ENCODE results near the gene TMEM200A.

TMEM200A gene

GRCh38 chr6:130421585-130421984, 55.8 kb downstream of the TMEM200A start:
- no peak for TF ChIP-seq CTCF (IDR thresholded peaks at IDR 0.05; ENCODE audit: low read depth, low read length)
- no peak overlapping the region for H3K4me3 ChIP-seq (ENCODE audit: low read depth, low read length)

GRCh38 chr6:130423044-130423443, 57.2 kb downstream of the TMEM200A start:
- no peak for TF ChIP-seq CTCF (IDR thresholded peaks at IDR 0.05; ENCODE audit: low read depth, low read length)

GRCh38 chr6:130424710-130425109, 58.9 kb downstream of the TMEM200A start:
- no peak for TF ChIP-seq CTCF (IDR thresholded peaks at IDR 0.05; ENCODE audit: low read depth, low read length)
- no peak overlapping the region for H3K4me3 ChIP-seq (ENCODE audit: low read depth, low read length)

More at GRCh38 chr6:130423044-130423443, 57.2 kb downstream of the TMEM200A start:
- no peak overlapping the region for H3K4me3 ChIP-seq (ENCODE audit: low read depth, low read length)

- no peak for TF ChIP-seq CTCF (IDR thresholded peaks at IDR 0.05; ENCODE audit: low read depth, low read length)
- no peak overlapping the region for H3K4me3 ChIP-seq (ENCODE audit: low read depth, low read length)
These were observed 59.7 kb downstream of the TMEM200A start for GRCh38 chr6:130425537-130425936.

GRCh38 chr6:130426066-130426721, 60.4 kb downstream of the TMEM200A start:
- no peak for TF ChIP-seq CTCF (IDR thresholded peaks at IDR 0.05; ENCODE audit: low read depth, low read length)

GRCh38 chr6:130431346-130431852, 65.6 kb downstream of the TMEM200A start:
- TF ChIP-seq CTCF (IDR thresholded peaks at IDR 0.05; ENCODE audit: low read depth, low read length), result no peak
- H3K4me3 ChIP-seq (ENCODE audit: low read depth, low read length), result no peak overlapping the region

More at GRCh38 chr6:130426066-130426721, 60.4 kb downstream of the TMEM200A start:
- H3K4me3 ChIP-seq (ENCODE audit: low read depth, low read length), result no peak overlapping the region

GRCh38 chr6:130432838-130433237, 67.0 kb downstream of the TMEM200A start:
- H3K4me3 ChIP-seq (ENCODE audit: low read depth, low read length), result no peak overlapping the region
- no peak for TF ChIP-seq CTCF (IDR thresholded peaks at IDR 0.05; ENCODE audit: low read depth, low read length)
